ENCODE data around the gene KIF1B. TPM values are rescaled to one million over a fixed set of nuclear protein-coding genes. Genes with fewer than 3 reads are reported as not detected.

KIF1B gene
- total RNA-seq, 1 experiment from 2014 or later, result 69.5 TPM

- POLR2A ChIA-PET (ENCODE audit: low non-redundant PET), result no interaction called here
- no peak for DNase-seq (ENCODE audit: low spot score)
Measured at GRCh38 chr1:10178597-10179405, 31.6 kb upstream of the KIF1B start.

GRCh38 chr1:10179406-10180091, 30.8 kb upstream of the KIF1B start:
- POLR2A ChIA-PET (ENCODE audit: low non-redundant PET), result no interaction called here
- Histone ChIP-seq H3K4me3 (ENCODE audit: low read depth, low read length, poor library complexity, severe bottlenecking) (no peak overlapping the region), H3K36me3 (ENCODE audit: insufficient read depth, low read length, poor library complexity, severe bottlenecking) (peaks cover 18% of the 10 kb centered on the region), H3K27me3 (replicated peaks; ENCODE audit: insufficient read depth, low read depth, low read length, poor library complexity) (no peaks in the 10 kb centered on the region), H3K27ac (ENCODE audit: low read depth, low read length, poor library complexity, severe bottlenecking) (no peak overlapping the region), H3K9me3 (ENCODE audit: low read depth, low read length, poor library complexity, severe bottlenecking) (no peaks in the 10 kb centered on the region), H3K4me1 (ENCODE audit: insufficient read depth, low read length, poor library complexity, severe bottlenecking) (no peaks in the 10 kb centered on the region)
- no TSS peak for BruUV-seq (replicated peaks)
- DNase-seq (ENCODE audit: low spot score), result no peak
- TF ChIP-seq EZH2 (IDR thresholded peaks at IDR 0.05; ENCODE audit: borderline replicate concordance, low read depth, low read length, poor library complexity, severe bottlenecking) (no peak), CTCF (conservative IDR thresholded peaks at IDR 0.05; ENCODE audit: low read depth, low read length) (no peak)
- CTCF ChIA-PET, result no interaction called here
- intact Hi-C loops (cut with micrococcal nuclease; ENCODE audit: unreplicated experiment), result no loop called here

More at GRCh38 chr1:10178597-10179405, 31.6 kb upstream of the KIF1B start:
- Histone ChIP-seq H3K4me1 (ENCODE audit: insufficient read depth, low read length, poor library complexity, severe bottlenecking) (no peaks in the 10 kb centered on the region), H3K36me3 (ENCODE audit: insufficient read depth, low read length, poor library complexity, severe bottlenecking) (peaks cover 18% of the 10 kb centered on the region), H3K27me3 (replicated peaks; ENCODE audit: insufficient read depth, low read depth, low read length, poor library complexity) (no peaks in the 10 kb centered on the region), H3K27ac (ENCODE audit: low read depth, low read length, poor library complexity, severe bottlenecking) (no peak overlapping the region), H3K4me3 (ENCODE audit: low read depth, low read length, poor library complexity, severe bottlenecking) (no peak overlapping the region), H3K9me3 (ENCODE audit: low read depth, low read length, poor library complexity, severe bottlenecking) (no peaks in the 10 kb centered on the region)
- intact Hi-C loops (cut with micrococcal nuclease; ENCODE audit: unreplicated experiment), result no loop called here
- no TSS peak for BruUV-seq (replicated peaks)
- no peak for TF ChIP-seq CTCF (conservative IDR thresholded peaks at IDR 0.05; ENCODE audit: low read depth, low read length)
- no peak for TF ChIP-seq EZH2 (IDR thresholded peaks at IDR 0.05; ENCODE audit: borderline replicate concordance, low read depth, low read length, poor library complexity, severe bottlenecking)
- CTCF ChIA-PET, result interaction anchor here (0.6 kb wide), 1 partner anchor 643 kb away, joined by 5 read pairs; no protein-coding TSS in a partner anchor

- H3K27me3 ChIP-seq (replicated peaks; ENCODE audit: insufficient read depth, low read depth, low read length, poor library complexity), result no peaks in the 10 kb centered on the region
- no peak for TF ChIP-seq EZH2 (IDR thresholded peaks at IDR 0.05; ENCODE audit: borderline replicate concordance, low read depth, low read length, poor library complexity, severe bottlenecking)
- TF ChIP-seq CTCF (conservative IDR thresholded peaks at IDR 0.05; ENCODE audit: low read depth, low read length), result no peak
- H3K36me3 ChIP-seq (ENCODE audit: insufficient read depth, low read length, poor library complexity, severe bottlenecking), result peaks cover 18% of the 10 kb centered on the region
- no peak for DNase-seq (ENCODE audit: low spot score)
- H3K9me3 ChIP-seq (ENCODE audit: low read depth, low read length, poor library complexity, severe bottlenecking), result no peaks in the 10 kb centered on the region
- intact Hi-C loops (cut with micrococcal nuclease; ENCODE audit: unreplicated experiment), result no loop called here
- no peaks in the 10 kb centered on the region for H3K4me1 ChIP-seq (ENCODE audit: insufficient read depth, low read length, poor library complexity, severe bottlenecking)
- H3K27ac ChIP-seq (ENCODE audit: low read depth, low read length, poor library complexity, severe bottlenecking), result no peak overlapping the region
- POLR2A ChIA-PET (ENCODE audit: low non-redundant PET), result no interaction called here
- CTCF ChIA-PET, result no interaction called here
- BruUV-seq (replicated peaks), result no TSS peak
- H3K4me3 ChIP-seq (ENCODE audit: low read depth, low read length, poor library complexity, severe bottlenecking), result no peak overlapping the region
Measured at GRCh38 chr1:10181154-10181553, 29.2 kb upstream of the KIF1B start.
